ENCODE results near the gene PLIN5. TPM values are rescaled to one million over a fixed set of nuclear protein-coding genes. Genes with fewer than 3 reads are reported as not detected.

The PLIN5 gene
- total RNA-seq, 4 donors from 2014 or later, result 1.8 to 16.4 (median 5.6) TPM

- no peak for TF ChIP-seq CTCF (IDR thresholded peaks at IDR 0.05)
- no peak for TF ChIP-seq POLR2AphosphoS5 (IDR thresholded peaks at IDR 0.05)
- Histone ChIP-seq H3K4me3 (no peak overlapping the region), H3K27me3 (no peaks in the 10 kb centered on the region), H3K9me3 (no peaks in the 10 kb centered on the region), H3K36me3 (peaks cover 93% of the 10 kb centered on the region), H3K27ac (no peak overlapping the region), H3K4me1 (no peaks in the 10 kb centered on the region)
- 90% methylated on average over 14 of the region's 15 CpGs for WGBS
- no peak for DNase-seq (ENCODE audit: low spot score in 2 of 2)
These were observed 35.2 kb downstream of the PLIN5 start for GRCh38 chr19:4499855-4500254.

GRCh38 chr19:4499318-4499717 is 35.7 kb downstream of the PLIN5 start:
- DNase-seq (ENCODE audit: low spot score in 2 of 2), result no peak
- no peaks in the 10 kb centered on the region for H3K9me3 ChIP-seq
- H3K36me3 ChIP-seq, result peaks cover 94% of the 10 kb centered on the region
- H3K27ac ChIP-seq, result no peak overlapping the region
- no peak overlapping the region for H3K4me3 ChIP-seq
- no peaks in the 10 kb centered on the region for H3K27me3 ChIP-seq
- 96% methylated on average over 23 of the region's 23 CpGs for whole genome bisulfite sequencing
- no peaks in the 10 kb centered on the region for H3K4me1 ChIP-seq
- TF ChIP-seq POLR2A (IDR thresholded peaks at IDR 0.05), result no peak
- no peak for TF ChIP-seq CTCF (IDR thresholded peaks at IDR 0.05)
- no peak for TF ChIP-seq POLR2AphosphoS5 (IDR thresholded peaks at IDR 0.05)
- no peak for TF ChIP-seq EP300 (IDR thresholded peaks at IDR 0.05)

GRCh38 chr19:4498694-4499093 is 36.3 kb downstream of the PLIN5 start:
- Histone ChIP-seq H3K36me3 (peaks cover 97% of the 10 kb centered on the region), H3K27ac (no peak overlapping the region), H3K9me3 (no peaks in the 10 kb centered on the region), H3K27me3 (no peaks in the 10 kb centered on the region), H3K4me3 (no peak overlapping the region), H3K4me1 (no peaks in the 10 kb centered on the region)
- no peak for TF ChIP-seq POLR2AphosphoS5 (IDR thresholded peaks at IDR 0.05)
- TF ChIP-seq EP300 (IDR thresholded peaks at IDR 0.05), result no peak
- TF ChIP-seq CTCF (IDR thresholded peaks at IDR 0.05), result no peak
- TF ChIP-seq POLR2A (IDR thresholded peaks at IDR 0.05), result no peak
- WGBS, result 96% methylated on average over 12 of the region's 12 CpGs
- DNase-seq (ENCODE audit: low spot score in 2 of 2), result no peak

- Histone ChIP-seq H3K9me3 (no peaks in the 10 kb centered on the region), H3K4me3 (no peak overlapping the region), H3K4me1 (no peaks in the 10 kb centered on the region), H3K27ac (no peak overlapping the region), H3K27me3 (no peaks in the 10 kb centered on the region), H3K36me3 (peaks cover 96% of the 10 kb centered on the region)
- WGBS, result 97% methylated on average over 18 of the region's 25 CpGs
- TF ChIP-seq POLR2AphosphoS5 (IDR thresholded peaks at IDR 0.05) (no peak), POLR2A (IDR thresholded peaks at IDR 0.05) (no peak), EP300 (IDR thresholded peaks at IDR 0.05) (no peak), CTCF (IDR thresholded peaks at IDR 0.05) (no peak)
- no peak for DNase-seq (ENCODE audit: low spot score in 2 of 2)
These were observed 37.1 kb downstream of the PLIN5 start for GRCh38 chr19:4497770-4498389.

GRCh38 chr19:4496304-4496703 is 38.7 kb downstream of the PLIN5 start:
- no peak for DNase-seq (ENCODE audit: low spot score in 2 of 2)
- Histone ChIP-seq H3K4me3 (no peak overlapping the region), H3K27ac (no peak overlapping the region), H3K27me3 (no peaks in the 10 kb centered on the region), H3K4me1 (no peaks in the 10 kb centered on the region), H3K36me3 (peaks cover 88% of the 10 kb centered on the region), H3K9me3 (no peaks in the 10 kb centered on the region)
- TF ChIP-seq POLR2A (IDR thresholded peaks at IDR 0.05), result no peak
- TF ChIP-seq POLR2AphosphoS5 (IDR thresholded peaks at IDR 0.05), result no peak
- TF ChIP-seq EP300 (IDR thresholded peaks at IDR 0.05), result no peak
- TF ChIP-seq CTCF (IDR thresholded peaks at IDR 0.05), result no peak
- 98% methylated on average over 8 of the region's 18 CpGs for WGBS
